HepG2 (cell line): Measurements from ENCODE around the gene PRXL2A. TPM values are rescaled to one million over a fixed set of nuclear protein-coding genes. Genes with fewer than 3 reads are reported as not detected.
A peak's percentile ranks its signal among the peaks of the same experiment; 100 is the strongest.

Source experiments
- ATM ChIP-seq: fragments of 450-650 bp; IDR thresholded peaks from 2 replicates; pipeline ENCODE4 v1.7.1; 2017; ENCODE audit warnings: mild to moderate bottlenecking, borderline replicate concordance
- CBFB ChIP-seq: sonication (generic); formaldehyde crosslinking; IDR thresholded peaks from 2 replicates; pipeline ENCODE4 v1.4.0; 2020; ENCODE audit warnings: missing genetic modification reagents
- CHD4 ChIP-seq: fragments of 200-600 bp; sonication (generic); IDR thresholded peaks from 2 replicates; pipeline ENCODE4 v1.7.0; 2017; ENCODE audit warnings: mild to moderate bottlenecking, low read length, borderline replicate concordance
- DRAP1 ChIP-seq: IDR thresholded peaks from 2 replicates; pipeline ENCODE4 v1.6.1; 2016; ENCODE audit warnings: missing genetic modification reagents, missing compliant biosample characterization
- IKZF1 ChIP-seq: fragments of 450-650 bp; IDR thresholded peaks from 2 replicates; pipeline ENCODE4 v1.7.1; 2016
- ISX ChIP-seq: sonication (generic); formaldehyde crosslinking; conservative IDR thresholded peaks from 2 replicates; pipeline ENCODE4 v1.5.0; 2020; ENCODE audit warnings: missing genetic modification reagents
- NFYC ChIP-seq: IDR thresholded peaks from 2 replicates; pipeline ENCODE4 v1.6.1; 2016; ENCODE audit warnings: missing genetic modification reagents, missing compliant biosample characterization
- PHF20 ChIP-seq: sonication (generic); formaldehyde crosslinking; IDR thresholded peaks from 2 replicates; pipeline ENCODE4 v1.5.0; 2020; ENCODE audit warnings: mild to moderate bottlenecking, missing genetic modification reagents
- SNRNP70 ChIP-seq: fragments of 200-400 bp; formaldehyde crosslinking; IDR thresholded peaks from 2 replicates; pipeline ENCODE4 v1.6.1; 2017; ENCODE audit warnings: mild to moderate bottlenecking, low read depth, low read length, moderate library complexity
- TGIF2 ChIP-seq: IDR thresholded peaks from 2 replicates; pipeline ENCODE4 v1.6.1; 2016; ENCODE audit warnings: control low read depth, missing compliant biosample characterization
- THAP11 ChIP-seq: IDR thresholded peaks from 2 replicates; pipeline ENCODE4 v1.6.1; 2016; ENCODE audit warnings: missing biosample characterization, missing genetic modification reagents
- TOE1 ChIP-seq: sonication (generic); formaldehyde crosslinking; IDR thresholded peaks from 2 replicates; pipeline ENCODE4 v1.4.0; 2020; ENCODE audit warnings: mild to moderate bottlenecking, missing genetic modification reagents
- ZBTB2 ChIP-seq: sonication (generic); formaldehyde crosslinking; IDR thresholded peaks from 2 replicates; pipeline ENCODE4 v1.8.0; 2022; ENCODE audit warnings: low read depth, missing genetic modification reagents
- ZNF318 ChIP-seq: sonication (generic); formaldehyde crosslinking; IDR thresholded peaks from 2 replicates; pipeline ENCODE4 v1.4.0; 2020; ENCODE audit warnings: mild to moderate bottlenecking, missing genetic modification reagents
- ZNF674 ChIP-seq: sonication (generic); formaldehyde crosslinking; IDR thresholded peaks from 2 replicates; pipeline ENCODE4 v1.5.0; 2020; ENCODE audit warnings: low read depth, mild to moderate bottlenecking, missing genetic modification reagents
- ZNF749 ChIP-seq: sonication (generic); formaldehyde crosslinking; IDR thresholded peaks from 2 replicates; pipeline ENCODE4 v1.8.0; 2022; ENCODE audit warnings: mild to moderate bottlenecking, missing genetic modification reagents, moderate library complexity, borderline replicate concordance
- ZNF816 ChIP-seq: sonication (generic); formaldehyde crosslinking; IDR thresholded peaks from 2 replicates; pipeline ENCODE4 v1.8.0; 2022; ENCODE audit warnings: missing genetic modification reagents, mild to moderate bottlenecking, borderline replicate concordance
- polyA plus RNA-seq, 8 experiments: library from polyadenylated mRNA; depleted of rRNA in 3 of 8; stranded (reverse) in 7 of 8; unstranded in 1 of 8; fragments of >200 nt; fragmentation: Illumina TruSeq in 4 of 8; extraction: Trizol in 4 of 8; gene quantifications; 2 replicates each; pipeline versions ENCODE4 v1.2.1 to v1.2.3, GENCODE V29; 2011 to 2016; ENCODE audit warnings: low read depth in 4 of 8, missing spikeins in 1 of 8, mixed read lengths in 1 of 8; ENCODE audit not compliant: insufficient read depth in 1 of 8
- total RNA-seq, 5 experiments: library from RNA; depleted of rRNA; stranded (reverse); fragments of >200 nt; fragmentation: Illumina TruSeq; extraction: Trizol; gene quantifications; 2 replicates each; pipeline ENCODE4 v1.2.3, GENCODE V29; 2016; ENCODE audit warnings: low read depth in 1 of 5
- TF ChIP-seq, protein P1 (sequence below): sonication (generic); formaldehyde crosslinking; IDR thresholded peaks from 2 replicates; pipeline ENCODE4 v1.9.0; 2021; ENCODE audit warnings: missing genetic modification reagents, mild to moderate bottlenecking, borderline replicate concordance

PRXL2A gene
- total and polyA plus RNA-seq, 2 of the 13 experiments (the other 11 are each of a cell fraction or from before 2014, with no cell fraction given) = 43.9 to 79.9 TPM

- TF ChIP-seq ZNF318 (CRISPR knock-in tag) = no peak
- TF ChIP-seq CBFB = peak; percentile 58; the same call in 1 of the 2 replicates
- TF ChIP-seq SNRNP70 = no peak
- peak; percentile 68; the same call in 1 of the 2 replicates for TF ChIP-seq ZNF816 (CRISPR knock-in tag)
- peak; percentile 18; the same call in 1 of the 2 replicates for TF ChIP-seq TGIF2 (CRISPR knock-in tag)
- TF ChIP-seq CHD4 = peak; percentile 26; the same call in 1 of the 2 replicates
- TF ChIP-seq, protein P1, sequence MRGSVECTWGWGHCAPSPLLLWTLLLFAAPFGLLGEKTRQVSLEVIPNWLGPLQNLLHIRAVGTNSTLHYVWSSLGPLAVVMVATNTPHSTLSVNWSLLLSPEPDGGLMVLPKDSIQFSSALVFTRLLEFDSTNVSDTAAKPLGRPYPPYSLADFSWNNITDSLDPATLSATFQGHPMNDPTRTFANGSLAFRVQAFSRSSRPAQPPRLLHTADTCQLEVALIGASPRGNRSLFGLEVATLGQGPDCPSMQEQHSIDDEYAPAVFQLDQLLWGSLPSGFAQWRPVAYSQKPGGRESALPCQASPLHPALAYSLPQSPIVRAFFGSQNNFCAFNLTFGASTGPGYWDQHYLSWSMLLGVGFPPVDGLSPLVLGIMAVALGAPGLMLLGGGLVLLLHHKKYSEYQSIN (CRISPR knock-in tag) = no peak
- peak; percentile 90 for TF ChIP-seq ZBTB2 (CRISPR knock-in tag)
- TF ChIP-seq PHF20 (CRISPR knock-in tag) = peak; percentile 45; the same call in 1 of the 2 replicates
- TF ChIP-seq NFYC = no peak; the same call in 1 of the 2 replicates
- no peak for TF ChIP-seq ISX (CRISPR knock-in tag)
- no peak for TF ChIP-seq ATM
- no peak for TF ChIP-seq TOE1 (CRISPR knock-in tag)
- TF ChIP-seq ZNF749 = no peak
- peak; percentile 31; the same call in 1 of the 2 replicates for TF ChIP-seq THAP11 (CRISPR knock-in tag)
- peak; percentile 92 for TF ChIP-seq DRAP1 (CRISPR knock-in tag)
- TF ChIP-seq IKZF1 = no peak
- TF ChIP-seq ZNF674 = peak; percentile 18; the same call in 1 of the 2 replicates
These were observed at the start of gene PRXL2A (continued) for GRCh38 chr10:80408242-80409101.
